ENCODE data around the gene CD63.

Gene CD63

DNA sequence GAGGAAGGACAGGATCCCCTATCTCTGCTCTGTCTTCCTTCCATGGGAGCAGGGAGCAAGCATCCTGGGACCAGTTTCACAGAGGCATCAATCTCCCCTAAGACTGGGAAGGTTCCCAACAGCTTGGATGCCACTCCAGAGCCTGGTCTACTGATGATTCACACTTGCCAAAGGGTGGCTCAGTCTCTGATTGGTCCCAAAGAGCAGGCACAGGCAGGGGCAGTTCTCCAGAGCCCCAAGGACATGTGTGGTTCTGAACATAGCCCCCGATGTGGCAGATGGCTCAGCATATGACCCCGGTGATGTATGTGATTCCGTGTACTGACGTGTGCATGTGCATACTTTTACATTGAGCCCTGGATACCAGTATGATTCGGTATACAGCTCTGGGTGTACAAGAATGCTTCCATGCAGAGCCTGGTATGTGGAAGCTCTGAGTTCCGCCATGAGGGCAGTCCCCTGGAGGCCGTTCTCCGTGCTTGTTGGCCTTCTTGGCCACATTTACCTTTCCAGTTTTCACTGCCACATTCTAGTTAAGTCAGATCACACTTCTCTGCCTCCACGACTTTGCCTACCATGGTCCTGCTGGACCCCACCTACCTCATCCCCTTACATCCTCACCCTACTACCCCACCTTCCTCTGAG is 42.3 kb downstream of the CD63 start:
- no peak overlapping the region for H3K4me3 ChIP-seq (replicated peaks; ENCODE audit: low read depth, low read length)
- no peak for DNase-seq (ENCODE audit: extremely low read depth, low read depth)
- TF ChIP-seq, protein P1, sequence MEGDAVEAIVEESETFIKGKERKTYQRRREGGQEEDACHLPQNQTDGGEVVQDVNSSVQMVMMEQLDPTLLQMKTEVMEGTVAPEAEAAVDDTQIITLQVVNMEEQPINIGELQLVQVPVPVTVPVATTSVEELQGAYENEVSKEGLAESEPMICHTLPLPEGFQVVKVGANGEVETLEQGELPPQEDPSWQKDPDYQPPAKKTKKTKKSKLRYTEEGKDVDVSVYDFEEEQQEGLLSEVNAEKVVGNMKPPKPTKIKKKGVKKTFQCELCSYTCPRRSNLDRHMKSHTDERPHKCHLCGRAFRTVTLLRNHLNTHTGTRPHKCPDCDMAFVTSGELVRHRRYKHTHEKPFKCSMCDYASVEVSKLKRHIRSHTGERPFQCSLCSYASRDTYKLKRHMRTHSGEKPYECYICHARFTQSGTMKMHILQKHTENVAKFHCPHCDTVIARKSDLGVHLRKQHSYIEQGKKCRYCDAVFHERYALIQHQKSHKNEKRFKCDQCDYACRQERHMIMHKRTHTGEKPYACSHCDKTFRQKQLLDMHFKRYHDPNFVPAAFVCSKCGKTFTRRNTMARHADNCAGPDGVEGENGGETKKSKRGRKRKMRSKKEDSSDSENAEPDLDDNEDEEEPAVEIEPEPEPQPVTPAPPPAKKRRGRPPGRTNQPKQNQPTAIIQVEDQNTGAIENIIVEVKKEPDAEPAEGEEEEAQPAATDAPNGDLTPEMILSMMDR (IDR thresholded peaks at IDR 0.05; ENCODE audit: low read depth, low read length, missing control alignments), result no peak

DNA sequence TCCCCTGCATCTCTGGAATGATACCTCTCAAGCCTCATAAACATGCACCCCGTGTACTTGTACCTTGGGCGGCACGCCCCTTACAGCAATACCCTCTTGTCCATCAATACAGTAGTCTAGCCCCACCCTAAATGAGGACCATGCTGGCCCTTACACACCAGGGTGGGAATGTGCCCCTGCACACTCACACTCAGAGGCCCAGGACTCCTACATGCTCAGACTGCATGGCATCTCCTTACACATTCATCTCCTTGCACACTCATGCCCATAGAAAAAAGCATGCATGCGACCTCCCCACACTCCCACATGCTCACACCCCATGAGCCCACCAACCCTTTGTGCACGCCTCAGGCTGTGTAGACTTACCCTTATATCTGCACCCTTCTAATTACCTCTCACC is 43.1 kb downstream of the CD63 start:
- TF ChIP-seq, protein P1 (IDR thresholded peaks at IDR 0.05; ENCODE audit: low read depth, low read length, missing control alignments), result no peak
- H3K4me3 ChIP-seq (replicated peaks; ENCODE audit: low read depth, low read length), result no peak overlapping the region
- no peak for DNase-seq (ENCODE audit: extremely low read depth, low read depth)

DNA sequence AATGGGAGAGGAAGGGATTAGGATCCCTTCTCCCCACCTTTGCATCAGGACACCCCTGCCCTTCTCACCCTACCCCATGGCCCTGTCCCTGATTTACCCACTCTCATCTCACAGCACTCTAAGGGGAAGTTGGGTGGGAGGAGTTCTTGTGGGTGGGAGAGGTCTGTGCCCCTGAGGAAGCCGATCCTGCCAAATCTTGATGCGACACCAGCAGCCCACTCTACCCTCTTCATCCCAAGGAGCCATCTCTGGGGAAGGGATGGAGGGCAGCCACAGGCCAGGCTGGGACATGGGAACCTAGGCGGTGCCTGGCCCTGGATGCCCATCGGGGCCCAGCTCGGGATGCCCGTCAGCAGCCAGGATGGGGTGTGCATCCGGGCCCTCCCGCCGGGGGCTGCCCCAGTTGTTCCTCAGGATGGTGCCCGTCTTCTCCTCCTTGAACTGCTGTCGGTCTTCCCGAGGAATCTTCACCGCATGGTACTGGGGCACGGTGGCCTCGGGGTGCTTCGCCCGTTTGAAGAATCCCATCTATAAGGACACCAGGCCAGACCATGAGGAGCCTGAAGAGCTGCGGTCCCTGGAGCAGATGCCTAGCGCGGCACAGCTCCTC is 43.9 kb downstream of the CD63 start:
- no peak overlapping the region for H3K4me3 ChIP-seq (replicated peaks; ENCODE audit: low read depth, low read length)
- DNase-seq (ENCODE audit: extremely low read depth, low read depth), result no peak
- TF ChIP-seq, protein P1 (IDR thresholded peaks at IDR 0.05; ENCODE audit: low read depth, low read length, missing control alignments), result no peak

DNA sequence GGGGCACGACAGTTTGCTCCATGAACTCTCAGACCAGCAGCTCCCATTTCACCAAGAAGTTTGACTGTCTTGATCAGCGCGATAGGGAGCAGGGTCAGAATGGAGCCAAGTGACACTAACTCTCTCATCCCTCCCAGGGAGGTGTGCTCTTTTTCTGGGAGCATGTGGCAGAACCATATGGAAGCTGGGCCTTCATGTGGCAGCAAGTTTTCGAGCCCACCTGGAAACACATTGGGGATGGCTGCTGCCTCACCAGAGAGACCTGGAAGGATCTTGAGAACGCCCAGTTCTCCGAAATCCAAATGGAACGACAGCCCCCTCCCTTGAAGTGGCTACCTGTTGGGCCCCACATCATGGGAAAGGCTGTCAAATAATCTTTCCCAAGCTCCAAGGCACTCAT is 45.1 kb downstream of the CD63 start:
- TF ChIP-seq, protein P1 (IDR thresholded peaks at IDR 0.05; ENCODE audit: low read depth, low read length, missing control alignments), result no peak

DNA sequence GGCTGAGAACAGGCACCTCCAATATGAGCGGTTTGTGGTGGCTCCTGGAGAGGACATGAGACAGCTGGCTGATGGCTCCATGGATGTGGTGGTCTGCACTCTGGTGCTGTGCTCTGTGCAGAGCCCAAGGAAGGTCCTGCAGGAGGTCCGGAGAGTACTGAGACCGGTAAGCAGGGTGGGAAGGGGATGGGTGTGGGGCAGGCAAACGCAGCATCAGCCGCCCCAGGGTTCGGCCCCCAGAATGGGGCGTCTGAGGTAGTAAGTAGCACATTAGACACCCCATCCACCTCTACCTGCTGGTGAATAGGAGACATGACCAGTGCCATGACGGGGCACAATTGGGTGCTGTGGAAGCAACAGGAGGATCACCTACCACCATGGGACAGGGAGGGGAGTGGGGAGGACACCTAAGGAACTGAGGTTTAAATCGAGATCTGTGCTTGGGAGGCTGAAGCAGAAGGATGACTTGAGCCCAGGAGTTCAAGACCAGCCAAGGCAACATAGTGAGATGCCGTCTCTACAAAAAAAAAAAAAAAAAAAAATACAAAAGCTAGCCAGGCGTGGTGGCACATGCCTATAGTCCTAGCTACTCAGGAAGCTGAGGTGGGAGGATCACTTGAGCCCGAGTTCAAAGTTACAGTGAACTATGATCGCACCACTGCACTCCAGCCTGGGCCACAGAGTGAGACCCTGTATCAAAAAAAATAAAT is 46.6 kb downstream of the CD63 start:
- no peak for DNase-seq (ENCODE audit: extremely low read depth, low read depth)
- H3K4me3 ChIP-seq (replicated peaks; ENCODE audit: low read depth, low read length), result peak overlapping the region; percentile 34
- TF ChIP-seq, protein P1 (IDR thresholded peaks at IDR 0.05; ENCODE audit: low read depth, low read length, missing control alignments), result no peak

More for the DNA sequence above, 45.1 kb downstream of the CD63 start:
- H3K4me3 ChIP-seq (replicated peaks; ENCODE audit: low read depth, low read length), result no peak overlapping the region
- no peak for DNase-seq (ENCODE audit: extremely low read depth, low read depth)

DNA sequence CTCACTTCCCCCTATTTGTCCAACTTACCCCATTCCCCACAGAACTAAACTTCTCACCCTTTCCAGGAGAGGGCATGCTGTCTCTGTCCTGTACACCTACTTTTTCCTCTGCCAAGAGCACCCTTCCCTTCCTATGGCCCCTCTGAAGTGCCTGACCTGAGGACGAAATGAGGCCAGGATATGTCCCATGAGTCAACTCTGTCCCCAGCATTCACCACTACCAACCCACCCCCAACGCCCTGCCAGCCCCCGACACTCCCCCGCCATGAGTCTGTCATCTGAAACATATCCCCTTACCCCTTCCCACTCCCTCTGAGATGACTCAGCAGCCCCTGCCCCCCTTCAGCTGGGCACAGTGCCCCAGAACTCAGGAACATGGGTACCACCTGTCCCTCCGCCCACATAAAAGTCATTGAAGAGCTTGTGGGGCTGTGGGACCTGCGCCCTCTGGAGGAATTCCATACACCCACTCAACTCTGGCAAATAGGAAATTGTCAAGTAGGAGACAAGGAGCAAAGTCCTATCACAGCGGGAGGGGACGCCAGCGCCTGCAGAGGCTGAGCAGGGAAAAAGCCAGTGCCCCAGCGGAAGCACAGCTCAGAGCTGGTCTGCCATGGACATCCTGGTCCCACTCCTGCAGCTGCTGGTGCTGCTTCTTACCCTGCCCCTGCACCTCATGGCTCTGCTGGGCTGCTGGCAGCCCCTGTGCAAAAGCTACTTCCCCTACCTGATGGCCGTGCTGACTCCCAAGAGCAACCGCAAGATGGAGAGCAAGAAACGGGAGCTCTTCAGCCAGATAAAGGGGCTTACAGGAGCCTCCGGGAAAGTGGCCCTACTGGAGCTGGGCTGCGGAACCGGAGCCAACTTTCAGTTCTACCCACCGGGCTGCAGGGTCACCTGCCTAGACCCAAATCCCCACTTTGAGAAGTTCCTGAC is 47.4 kb downstream of the CD63 start:
- DNase-seq (ENCODE audit: extremely low read depth, low read depth), result peak; percentile 48
- H3K4me3 ChIP-seq (replicated peaks; ENCODE audit: low read depth, low read length), result peak overlapping the region; percentile 34
- TF ChIP-seq, protein P1 (IDR thresholded peaks at IDR 0.05; ENCODE audit: low read depth, low read length, missing control alignments), result peak; percentile 46
